ENCODE measurements around the gene N4BP2.

DNA sequence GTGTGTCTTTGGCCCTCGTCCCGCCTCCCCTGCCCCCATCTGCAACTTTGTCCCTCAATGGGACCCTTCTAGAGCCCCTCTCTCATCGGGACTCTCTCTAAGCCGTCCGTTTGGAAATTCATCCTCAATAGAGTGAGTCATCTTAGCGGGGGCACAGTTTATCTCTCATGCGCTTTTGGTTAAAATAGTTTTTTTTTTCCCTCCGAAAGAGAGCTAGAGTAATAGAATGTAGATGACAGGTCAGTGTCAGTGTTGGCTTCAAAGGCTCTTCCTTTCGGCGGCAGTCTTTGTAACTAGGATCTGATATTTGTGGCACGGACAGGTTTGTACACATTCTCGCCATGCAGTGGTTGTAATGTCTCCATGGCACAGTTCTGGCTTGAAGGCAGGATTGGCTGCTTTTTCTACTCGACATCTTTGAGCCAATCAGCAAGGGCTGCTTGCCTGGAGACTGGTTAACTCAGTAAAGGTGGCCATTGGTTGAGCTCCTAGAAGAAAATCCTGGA lies 989 bp downstream of the N4BP2 start:
- TF ChIP-seq EZH2 (IDR thresholded peaks at IDR 0.05; ENCODE audit: borderline replicate concordance) (no peak), CTCF (IDR thresholded peaks at IDR 0.05; ENCODE audit: poor library complexity) (no peak)

All from hepatocyte (in vitro differentiated cells).